IMR-90 (cell line): ENCODE data around the gene PTH1R. TPM values are rescaled to one million over a fixed set of nuclear protein-coding genes. Genes with fewer than 3 reads are reported as not detected.

Source experiments
- ATAC-seq: fragments of 200-7000 bp; cut with Tn5 transposase; 2 replicates; pipeline ENCODE4 v1.9.1; 2020; ENCODE audit warnings: low read depth, mild to moderate bottlenecking, moderate library complexity
- BruUV-seq: library from RNA; stranded (reverse); fragments of 400-500 nt; replicated peaks from 2 replicates; lab custom pipeline; 2021; lab: Mats Ljungman, UMichigan
- CTCF ChIA-PET: fragments of 300-600 bp; formaldehyde crosslinking; extraction: SDS; loops from one replicate; lab custom pipeline; 2021; ENCODE audit warnings: antibody characterized with exemption; lab: Yijun Ruan, JAX
- POLR2A ChIA-PET: fragments of 300-600 bp; sonication (Branson Sonifier 250); formaldehyde crosslinking; loops from one replicate; lab custom pipeline; 2022; ENCODE audit warnings: antibody characterized with exemption; ENCODE audit not compliant: unreplicated experiment; lab: Charles Lee
- DNase-seq: peaks from one replicate; pipeline ENCODE4 v3.0.0; 2013
- H2AFZ ChIP-seq: replicated peaks from 2 replicates; pipeline ENCODE3; 2013; ENCODE audit warnings: low read length, mild to moderate bottlenecking; ENCODE audit not compliant: poor library complexity
- H2AK5ac ChIP-seq: 2 replicates; pipeline ENCODE4 v1.6.1; 2013; ENCODE audit warnings: low read depth, low read length, inconsistent platforms
- H2AK9ac ChIP-seq: replicated peaks from 2 replicates; pipeline ENCODE3; 2013; ENCODE audit warnings: mild to moderate bottlenecking, low read depth, low read length, moderate library complexity; ENCODE audit not compliant: poor library complexity
- H2BK120ac ChIP-seq: 2 replicates; pipeline ENCODE4 v1.6.1; 2013; ENCODE audit warnings: low read depth, low read length, inconsistent platforms
- H2BK15ac ChIP-seq: 3 replicates; pipeline ENCODE4 v1.6.1; 2013; ENCODE audit warnings: low read depth, low read length, inconsistent platforms
- H2BK20ac ChIP-seq: 2 replicates; pipeline ENCODE4 v1.6.1; 2013; ENCODE audit warnings: low read depth, mild to moderate bottlenecking, inconsistent platforms, low read length, moderate library complexity
- H2BK5ac ChIP-seq: 2 replicates; pipeline ENCODE4 v1.6.1; 2013; ENCODE audit warnings: mild to moderate bottlenecking, low read depth, low read length, inconsistent platforms; ENCODE audit not compliant: poor library complexity, severe bottlenecking
- H3K14ac ChIP-seq: replicated peaks from 2 replicates; pipeline ENCODE4 v1.6.1; 2013; ENCODE audit warnings: low read depth, low read length, inconsistent platforms
- H3K18ac ChIP-seq: 2 replicates; pipeline ENCODE4 v1.6.1; 2013; ENCODE audit warnings: low read depth, low read length, control low read depth
- H3K23ac ChIP-seq: 2 replicates; pipeline ENCODE4 v1.6.1; 2013; ENCODE audit warnings: low read depth, low read length, inconsistent platforms
- H3K27ac ChIP-seq: 2 replicates; pipeline ENCODE4 v1.5.1; 2013; ENCODE audit warnings: mild to moderate bottlenecking, control low read depth, low read length; ENCODE audit not compliant: insufficient read depth
- H3K27me3 ChIP-seq: 2 replicates; pipeline ENCODE4 v1.6.1; 2013; ENCODE audit warnings: low read length; ENCODE audit not compliant: control insufficient read depth, insufficient read depth
- H3K36me3 ChIP-seq: 2 replicates; pipeline ENCODE4 v1.6.1; 2013; ENCODE audit warnings: low read length, mixed read lengths; ENCODE audit not compliant: control insufficient read depth, insufficient read depth
- H3K4ac ChIP-seq: 2 replicates; pipeline ENCODE4 v1.6.1; 2013; ENCODE audit warnings: low read depth, low read length, inconsistent platforms
- H3K4me1 ChIP-seq: 2 replicates; pipeline ENCODE4 v1.6.1; 2013; ENCODE audit warnings: low read length, mixed read lengths; ENCODE audit not compliant: control insufficient read depth, insufficient read depth
- H3K4me2 ChIP-seq: 2 replicates; pipeline ENCODE4 v1.6.1; 2013; ENCODE audit warnings: low read depth, mild to moderate bottlenecking, control low read depth, low read length, moderate library complexity
- H3K4me3 ChIP-seq: 2 replicates; pipeline ENCODE4 v1.5.1; 2013; ENCODE audit warnings: low read depth, mild to moderate bottlenecking, control low read depth, low read length, moderate library complexity; ENCODE audit not compliant: insufficient read depth
- H3K56ac ChIP-seq: 2 replicates; pipeline ENCODE4 v1.6.1; 2013; ENCODE audit warnings: low read length, inconsistent platforms; ENCODE audit not compliant: insufficient read depth; ENCODE audit errors: extremely low read depth
- H3K79me1 ChIP-seq, 2 experiments: 2 replicates each; pipeline ENCODE4 v1.6.1; 2013; ENCODE audit warnings: low read length in 2 of 2, inconsistent platforms in 1 of 2, low read depth in 1 of 2
- H3K9ac ChIP-seq: 2 replicates; pipeline ENCODE4 v1.6.1; 2013; ENCODE audit warnings: low read depth, low read length, control low read depth
- H3K9me1 ChIP-seq: 2 replicates; pipeline ENCODE4 v1.6.1; 2013; ENCODE audit warnings: low read length, inconsistent platforms; ENCODE audit not compliant: insufficient read depth
- H3K9me3 ChIP-seq: 2 replicates; pipeline ENCODE4 v1.6.1; 2013; ENCODE audit warnings: low read length; ENCODE audit not compliant: control insufficient read depth, insufficient read depth
- H4K20me1 ChIP-seq: 2 replicates; pipeline ENCODE4 v1.6.1; 2013; ENCODE audit warnings: low read length, inconsistent platforms; ENCODE audit not compliant: insufficient read depth
- H4K5ac ChIP-seq: 2 replicates; pipeline ENCODE4 v1.6.1; 2013; ENCODE audit warnings: mild to moderate bottlenecking, low read depth, low read length, control low read depth
- H4K8ac ChIP-seq, 2 experiments: 2 replicates each; pipeline ENCODE4 v1.6.1; 2013; ENCODE audit warnings: low read depth in 2 of 2, low read length in 2 of 2, control low read depth in 1 of 2, inconsistent platforms in 1 of 2
- H4K91ac ChIP-seq: 2 replicates; pipeline ENCODE4 v1.6.1; 2013; ENCODE audit warnings: low read depth, low read length, inconsistent platforms; ENCODE audit not compliant: insufficient read depth
- CTCF ChIP-seq: conservative IDR thresholded peaks from 2 replicates; pipeline ENCODE4 v1.5.1; 2012; ENCODE audit warnings: mild to moderate bottlenecking, low read depth, low read length, improper control_type of control experiment
- RAD21 ChIP-seq: IDR thresholded peaks from 2 replicates; pipeline ENCODE4 v1.6.1; 2012; ENCODE audit warnings: low read length, improper control_type of control experiment
- RFX5 ChIP-seq: IDR thresholded peaks from 2 replicates; pipeline ENCODE4 v1.8.0; 2012; ENCODE audit warnings: low read depth, mild to moderate bottlenecking, low read length, moderate library complexity
- WGBS, 2 experiments: methylation state at CpG; one replicate each; pipeline versions ENCODE4 v1.1.5 to v1.1.7; 2013; ENCODE audit warnings: missing lambda C conversion rate in 2 of 2; ENCODE audit not compliant: insufficient read length in 1 of 2; ENCODE audit errors: extremely low coverage in 2 of 2; 5-methylcytosine and 5-hydroxymethylcytosine counted together
- dilution Hi-C: fragments of 300-500 bp; cut with HindIII; formaldehyde crosslinking; loops from one replicate; pipeline ENCODE4 v1.14.3; 2018; ENCODE audit warnings: low sequenced_read_pairs; ENCODE audit not compliant: unreplicated experiment
- in situ Hi-C: fragments of 300-500 bp; cut with MboI; formaldehyde crosslinking; loops from 3 replicates; pipeline ENCODE4 v1.14.3; 2019; ENCODE audit warnings: low sequenced_read_pairs, inconsistent platforms, mixed read lengths
- intact Hi-C: fragments of 100-400 bp; cut with micrococcal nuclease; formaldehyde crosslinking; loops from 2 replicates; pipeline ENCODE4 v1.10.0; 2022
- polyA plus RNA-seq, 3 experiments: library from polyadenylated mRNA; depleted of rRNA; stranded (reverse); fragments of >200 nt; gene quantifications; 2 replicates each; pipeline ENCODE4 v1.2.3, GENCODE V29; 2012; ENCODE audit warnings: low replicate concordance in 1 of 3
- total RNA-seq: library from RNA; depleted of rRNA; stranded (reverse); fragments of >200 nt; gene quantifications from 2 replicates; pipeline ENCODE4 v1.2.3, GENCODE V29; 2012

The PTH1R gene
- total and polyA plus RNA-seq, 2 of the 4 experiments (the other 2 are of a cell fraction) = 0.15 to 0.18 TPM

GRCh38 chr3:46860017-46860809, 17.3 kb upstream of the PTH1R start:
- intact Hi-C loops (no loop called here), in situ Hi-C loops (no loop called here), dilution Hi-C loops (no loop called here)

More at GRCh38 chr3:46860017-46860809, 17.3 kb upstream of the PTH1R start:
- H3K4me3 ChIP-seq = no peak overlapping the region
- no peak overlapping the region for H2AK9ac ChIP-seq
- no peaks in the 10 kb centered on the region for H4K20me1 ChIP-seq
- no peak overlapping the region for H3K4ac ChIP-seq
- ChIA-PET POLR2A (interaction anchor here (0.6 kb wide), 1 partner anchor 47 kb away, joined by 3 read pairs; no protein-coding TSS in a partner anchor), CTCF (interaction anchor here (0.6 kb wide), 1 partner anchor 90 kb away, joined by 3 read pairs; no protein-coding TSS in a partner anchor)
- no peak overlapping the region for H2BK120ac ChIP-seq
- no peaks in the 10 kb centered on the region; the same call in 1 of the 2 replicates for H3K4me1 ChIP-seq
- H3K4me2 ChIP-seq = no peak overlapping the region
- no peak overlapping the region for H2AFZ ChIP-seq
- H2BK20ac ChIP-seq = no peak overlapping the region
- no peak overlapping the region for H3K23ac ChIP-seq
- no peak for DNase-seq
- no peaks in the 10 kb centered on the region for H3K9me3 ChIP-seq
- no peaks in the 10 kb centered on the region; the same call in 1 of the 2 replicates for H3K9me1 ChIP-seq
- no peak overlapping the region for H4K91ac ChIP-seq
- no peak overlapping the region for H3K18ac ChIP-seq
- no peak overlapping the region for H3K9ac ChIP-seq
- 0 out of 2 replicates have a peak, but pooled peaks have one; percentile 24 for ATAC-seq
- no peak overlapping the region for H2AK5ac ChIP-seq
- 92% methylated on average over 10 of the region's 19 CpGs; no CpG with 5 or more reads in 1 of the 2 experiments for WGBS, 2 experiments
- H4K8ac ChIP-seq = no peak overlapping the region
- H3K14ac ChIP-seq = no peak overlapping the region
- no TSS peak for BruUV-seq
- no peak overlapping the region for H3K56ac ChIP-seq
- H2BK5ac ChIP-seq = no peak overlapping the region
- no peak overlapping the region for H4K5ac ChIP-seq
- H3K36me3 ChIP-seq = no peaks in the 10 kb centered on the region
- TF ChIP-seq RAD21 = 0 out of 2 replicates have a peak, but pooled peaks have one; percentile 25
- TF ChIP-seq CTCF = peak; percentile 36
- no peak for TF ChIP-seq RFX5
- H3K79me1 ChIP-seq = no peaks in the 10 kb centered on the region
- no peak overlapping the region for H3K27ac ChIP-seq
- no peak overlapping the region for H2BK15ac ChIP-seq
- H3K27me3 ChIP-seq = peaks cover 47% of the 10 kb centered on the region
